H1 (cell line): ENCODE measurements around the gene ASCC2. TPM values are rescaled to one million over a fixed set of nuclear protein-coding genes. Genes with fewer than 3 reads are reported as not detected.

Experiments used
- CTCF ChIA-PET: fragments of 300-600 bp; sonication (Branson Sonifier 250); formaldehyde crosslinking; loops from one replicate; lab custom pipeline; 2021; ENCODE audit not compliant: partially characterized antibody; lab: Charles Lee
- POLR2A ChIA-PET: fragments of 300-600 bp; sonication (Branson Sonifier 250); formaldehyde crosslinking; loops from one replicate; lab custom pipeline; 2021; ENCODE audit warnings: inconsistent platforms; ENCODE audit not compliant: partially characterized antibody; lab: Charles Lee
- DNase-seq, 2 experiments: peaks; one replicate each; pipeline versions ENCODE4 v3.0.0 to v3.0.0-alpha.2; 2010 to 2022; ENCODE audit warnings: low spot score in 2 of 2, low read depth in 1 of 2, mixed read lengths in 1 of 2
- FAIRE-seq: peaks from 2 replicates; lab custom pipeline; 2011; peaks lifted over from hg19 to GRCh38; lab: Jason Lieb, UNC
- H2AFZ ChIP-seq: 2 replicates; pipeline ENCODE4 v1.8.1; 2012; ENCODE audit warnings: low read length, inconsistent platforms
- H2AK5ac ChIP-seq: 2 replicates; pipeline ENCODE4 v1.6.1; 2013; ENCODE audit warnings: low read depth, low read length
- H2BK120ac ChIP-seq: replicated peaks from 2 replicates; pipeline ENCODE3; 2013; ENCODE audit warnings: low read depth, low read length, inconsistent platforms
- H2BK12ac ChIP-seq: 2 replicates; pipeline ENCODE4 v1.6.1; 2013; ENCODE audit warnings: low read depth, low read length
- H2BK15ac ChIP-seq: 2 replicates; pipeline ENCODE4 v1.6.1; 2013; ENCODE audit warnings: low read length
- H2BK20ac ChIP-seq: 2 replicates; pipeline ENCODE4 v1.6.1; 2013; ENCODE audit warnings: low read length
- H2BK5ac ChIP-seq: 2 replicates; pipeline ENCODE4 v1.6.1; 2013; ENCODE audit warnings: low read depth, low read length
- H3K14ac ChIP-seq: 2 replicates; pipeline ENCODE4 v1.6.1; 2013; ENCODE audit warnings: inconsistent platforms; ENCODE audit not compliant: insufficient read length
- H3K18ac ChIP-seq: 2 replicates; pipeline ENCODE4 v1.6.1; 2013; ENCODE audit warnings: low read length; ENCODE audit errors: extremely low read depth
- H3K23ac ChIP-seq: 2 replicates; pipeline ENCODE4 v1.6.1; 2013; ENCODE audit warnings: inconsistent platforms; ENCODE audit not compliant: insufficient read length
- H3K23me2 ChIP-seq: 2 replicates; pipeline ENCODE4 v1.6.1; 2013; ENCODE audit warnings: low read depth, low read length
- H3K27ac ChIP-seq: 2 replicates; pipeline ENCODE4 v1.6.1; 2011; ENCODE audit warnings: low read depth, low read length, inconsistent platforms
- H3K27me3 ChIP-seq, 4 experiments: replicated peaks in 1 of 4; 1 replicate in 1 of 4; 2 replicates in 3 of 4; pipeline versions ENCODE4 v1.6.1 to v1.8.1; 2011 to 2013; ENCODE audit warnings: low read length in 3 of 4, mild to moderate bottlenecking in 3 of 4, inconsistent platforms in 2 of 4, mixed read lengths in 2 of 4, moderate library complexity in 1 of 4; ENCODE audit not compliant: control insufficient read depth in 3 of 4, insufficient read depth in 3 of 4; ENCODE audit errors: extremely low read depth in 1 of 4
- H3K36me3 ChIP-seq, 4 experiments: 2 replicates each; pipeline versions ENCODE4 v1.6.1 to v1.8.1; 2011 to 2013; ENCODE audit warnings: mild to moderate bottlenecking in 4 of 4, low read length in 3 of 4, moderate library complexity in 2 of 4, control low read depth in 1 of 4, inconsistent platforms in 1 of 4; ENCODE audit not compliant: insufficient read depth in 4 of 4, control insufficient read depth in 2 of 4
- H3K4ac ChIP-seq: replicated peaks from 2 replicates; pipeline ENCODE3; 2013; ENCODE audit warnings: low read length, low read depth, mixed read lengths, inconsistent platforms; ENCODE audit not compliant: insufficient read length
- H3K4me1 ChIP-seq, 4 experiments: replicated peaks in 1 of 4; 1 replicate in 1 of 4; 2 replicates in 3 of 4; pipeline versions ENCODE4 v1.6.1 to v1.8.1; 2011 to 2013; ENCODE audit warnings: low read length in 3 of 4, inconsistent platforms in 2 of 4, mixed read lengths in 1 of 4; ENCODE audit not compliant: insufficient read depth in 4 of 4, control insufficient read depth in 3 of 4
- H3K4me2 ChIP-seq, 2 experiments: 2 replicates each; pipeline versions ENCODE4 v1.6.1 to v1.8.1; 2011 to 2013; ENCODE audit warnings: low read depth in 2 of 2, low read length in 2 of 2, control low read depth in 1 of 2, inconsistent platforms in 1 of 2, mild to moderate bottlenecking in 1 of 2; ENCODE audit not compliant: insufficient read depth in 1 of 2
- H3K4me3 ChIP-seq, 4 experiments: fragments of 200-600, 300-600 bp in 1 of 4; sonication (generic), shearing (Covaris generic), sonication (Bioruptor Twin) in 1 of 4; 2 replicates each; pipeline versions ENCODE4 v1.5.1 to v1.8.1; 2011 to 2016; ENCODE audit warnings: low read length in 4 of 4, low read depth in 3 of 4, control low read depth in 2 of 4, inconsistent platforms in 2 of 4, mild to moderate bottlenecking in 2 of 4, mixed read lengths in 1 of 4, moderate library complexity in 1 of 4; ENCODE audit not compliant: insufficient read depth in 2 of 4; ENCODE audit errors: extremely low read depth in 1 of 4
- H3K56ac ChIP-seq: replicated peaks from 2 replicates; pipeline ENCODE3; 2013; ENCODE audit warnings: low read depth, mild to moderate bottlenecking, mixed read lengths, low read length, inconsistent platforms; ENCODE audit not compliant: insufficient read length
- H3K79me1 ChIP-seq: 2 replicates; pipeline ENCODE4 v1.6.1; 2013; ENCODE audit warnings: low read depth, low read length, control low read depth
- H3K79me2 ChIP-seq, 2 experiments: 2 replicates each; pipeline versions ENCODE4 v1.6.1 to v1.8.1; 2012 to 2013; ENCODE audit warnings: low read length in 2 of 2, mild to moderate bottlenecking in 2 of 2, inconsistent platforms in 1 of 2; ENCODE audit not compliant: insufficient read depth in 2 of 2, control insufficient read depth in 1 of 2
- H3K9ac ChIP-seq, 4 experiments: replicated peaks in 1 of 4; 1 replicate in 1 of 4; 2 replicates in 3 of 4; pipeline versions ENCODE4 v1.6.1 to v1.8.1; 2011 to 2013; ENCODE audit warnings: low read depth in 3 of 4, low read length in 3 of 4, control low read depth in 2 of 4, mild to moderate bottlenecking in 2 of 4, moderate library complexity in 2 of 4, inconsistent platforms in 1 of 4; ENCODE audit errors: extremely low read depth in 1 of 4
- H3K9me3 ChIP-seq, 2 experiments: 2 replicates each; pipeline versions ENCODE4 v1.6.1 to v1.8.1; 2012 to 2013; ENCODE audit warnings: mild to moderate bottlenecking in 2 of 2, moderate library complexity in 2 of 2, control low read depth in 1 of 2, inconsistent platforms in 1 of 2, low read depth in 1 of 2, low read length in 1 of 2, mixed read lengths in 1 of 2; ENCODE audit not compliant: insufficient read depth in 2 of 2
- H4K20me1 ChIP-seq, 2 experiments: replicated peaks in 1 of 2; 2 replicates each; pipeline versions ENCODE3 to v1.8.1; 2011 to 2013; ENCODE audit warnings: inconsistent platforms in 2 of 2, low read length in 2 of 2, mild to moderate bottlenecking in 1 of 2; ENCODE audit not compliant: insufficient read depth in 2 of 2, control insufficient read depth in 1 of 2
- H4K5ac ChIP-seq: 2 replicates; pipeline ENCODE4 v1.6.1; 2013; ENCODE audit warnings: low read length, low read depth, mixed read lengths, inconsistent platforms; ENCODE audit not compliant: insufficient read length
- H4K8ac ChIP-seq: 2 replicates; pipeline ENCODE4 v1.8.0; 2013; ENCODE audit warnings: mild to moderate bottlenecking, moderate library complexity, low read length, inconsistent platforms; ENCODE audit not compliant: insufficient read depth; ENCODE audit errors: extremely low read depth
- H4K91ac ChIP-seq: replicated peaks from 2 replicates; pipeline ENCODE3; 2013; ENCODE audit warnings: low read length, mixed read lengths, inconsistent platforms; ENCODE audit not compliant: insufficient read length
- ATF2 ChIP-seq: IDR thresholded peaks from 2 replicates; pipeline ENCODE4 v1.6.1; 2012; ENCODE audit warnings: low read length, inconsistent platforms
- BACH1 ChIP-seq: IDR thresholded peaks from 2 replicates; pipeline ENCODE4 v1.6.1; 2012; ENCODE audit warnings: low read length, improper control_type of control experiment
- CBX8 ChIP-seq: fragments of 300-800, 300-1000 bp; sonication (generic); IDR thresholded peaks from 2 replicates; pipeline ENCODE4 v1.7.1; 2016; ENCODE audit warnings: low read depth, low read length, borderline replicate concordance
- CHD1 ChIP-seq: IDR thresholded peaks from 2 replicates; pipeline ENCODE4 v1.6.1; 2012; ENCODE audit warnings: low read depth, low read length, improper control_type of control experiment
- GABPA ChIP-seq: IDR thresholded peaks from 2 replicates; pipeline ENCODE4 v1.6.1; 2011; ENCODE audit warnings: mild to moderate bottlenecking, low read length, moderate library complexity, borderline replicate concordance; ENCODE audit not compliant: insufficient read depth
- GTF2F1 ChIP-seq: IDR thresholded peaks from 2 replicates; pipeline ENCODE4 v1.6.1; 2012; ENCODE audit warnings: low read depth, low read length, improper control_type of control experiment, borderline replicate concordance
- JUN ChIP-seq: IDR thresholded peaks from 2 replicates; pipeline ENCODE4 v1.6.1; 2011; ENCODE audit warnings: low read depth, mild to moderate bottlenecking, improper control_type of control experiment, low read length
- MAFK ChIP-seq: IDR thresholded peaks from 2 replicates; pipeline ENCODE4 v1.6.1; 2012; ENCODE audit warnings: low read depth, mild to moderate bottlenecking, improper control_type of control experiment, low read length
- SP2 ChIP-seq: IDR thresholded peaks from 2 replicates; pipeline ENCODE4 v1.6.1; 2012; ENCODE audit warnings: mild to moderate bottlenecking, low read length, inconsistent platforms
- SRF ChIP-seq: IDR thresholded peaks from 2 replicates; pipeline ENCODE4 v1.6.1; 2011; ENCODE audit warnings: mild to moderate bottlenecking, low read depth, low read length, moderate library complexity
- USF2 ChIP-seq: IDR thresholded peaks from 2 replicates; pipeline ENCODE4 v1.6.1; 2011; ENCODE audit warnings: low read length, improper control_type of control experiment
- WGBS, 2 experiments: shearing (Covaris generic) in 1 of 2; methylation state at CpG; one replicate each; pipeline versions ENCODE4 v1.1.6 to v1.1.7; 2013 to 2015; ENCODE audit warnings: low lambda C conversion rate in 2 of 2, mixed read lengths in 2 of 2, inconsistent platforms in 1 of 2, low coverage in 1 of 2, missing lambda C conversion rate in 1 of 2; ENCODE audit not compliant: insufficient replicate concordance in 2 of 2, insufficient coverage in 1 of 2, insufficient read length in 1 of 2; ENCODE audit errors: extremely low coverage in 1 of 2, missing lambda C conversion rate in 1 of 2; 5-methylcytosine and 5-hydroxymethylcytosine counted together
- polyA plus RNA-seq, 7 experiments: library from polyadenylated mRNA; depleted of rRNA in 3 of 7; stranded (reverse) in 5 of 7; unstranded in 2 of 7; fragments of >200 nt in 5 of 7; fragments of 200-250 nt in 2 of 7; gene quantifications; 1 replicate in 5 of 7; 2 replicates in 1 of 7; 4 replicates in 1 of 7; pipeline versions ENCODE4 v1.2.1 to v1.2.3, GENCODE V29; 2011 to 2013; ENCODE audit warnings: missing spikeins in 2 of 7, mixed read lengths in 2 of 7
- total RNA-seq: library from RNA; stranded (reverse); fragmentation: NEBNext Ultra II Directional; extraction: Animal tissue kit (Norgen Biotek cat#: 25700); gene quantifications from 2 replicates; pipeline ENCODE4 v1.2.1, GENCODE V29; 2021

The ASCC2 gene
- total and polyA plus RNA-seq, 2 of the 8 experiments (the other 6 are each of a cell fraction or from before 2014, with no cell fraction given) = 35.0 to 35.8 TPM

- DNase-seq = no peak
- no peak overlapping the region for H3K4me2 ChIP-seq
- 79% methylated on average over 5 of the region's 7 CpGs; no CpG with 5 or more reads in 1 of the 2 experiments for WGBS, 2 experiments
- TF ChIP-seq SP2 (no peak), BACH1 (no peak), GTF2F1 (no peak), USF2 (no peak), GABPA (no peak), CHD1 (no peak), ATF2 (no peak), SRF (no peak), MAFK (no peak), CBX8 (no peak), JUN (no peak)
Measured at GRCh38 chr22:29833392-29833965, 4.6 kb downstream of the ASCC2 start.

More at GRCh38 chr22:29833392-29833965, 4.6 kb downstream of the ASCC2 start:
- Histone ChIP-seq H3K23me2 (peaks cover 3% of the 10 kb centered on the region; the same call in 1 of the 2 replicates), H3K9ac (no peak overlapping the region), H2AFZ (no peak overlapping the region), H4K8ac (no peak overlapping the region), H3K4me1 (peaks cover 0 to 2% (median 0%) of the 10 kb centered on the region in 4 experiments; a peak in 2 of 7 replicates), H3K27ac (no peak overlapping the region), H2BK15ac (no peak overlapping the region), H2BK12ac (no peak overlapping the region), H4K91ac (no peak overlapping the region), H3K18ac (no peak overlapping the region), H3K9me3 (no peaks in the 10 kb centered on the region), H3K27me3 (no peaks in the 10 kb centered on the region), H3K23ac (no peak overlapping the region), H2BK120ac (no peak overlapping the region), H2AK5ac (no peak overlapping the region), H3K79me2 (peaks cover 0 to 5% of the 10 kb centered on the region in 2 experiments; a peak in 1 of 4 replicates), H3K36me3 (peaks cover 0 to 5% (median 0%) of the 10 kb centered on the region in 4 experiments; a peak in 1 of 8 replicates), H2BK20ac (no peak overlapping the region), H3K56ac (no peak overlapping the region), H3K4ac (no peak overlapping the region), H3K79me1 (peaks cover 3% of the 10 kb centered on the region; the same call in 1 of the 2 replicates), H3K14ac (no peak overlapping the region), H2BK5ac (no peak overlapping the region), H4K20me1 (no peaks in the 10 kb centered on the region), H3K4me3 (no peak overlapping the region), H4K5ac (no peak overlapping the region)
- FAIRE-seq = no peak
- ChIA-PET CTCF (interaction anchor here (0.9 kb wide), 1 partner anchor 132 kb away, joined by 3 read pairs; no protein-coding TSS in a partner anchor), POLR2A (no interaction called here)
